COR-L47 (cell line): ENCODE results near the gene PEX1.
A peak's percentile ranks its signal among the peaks of the same experiment; 100 is the strongest.
"Not testable (repeated sequence)": the region's sequence is repeated elsewhere in the genome, so short reads cannot be mapped to it uniquely, and the experiment has no call there.

ENCODE experiments used
- DNase-seq: peaks from one replicate; lab custom pipeline; 2025; lab: John Stamatoyannopoulos, UW

The PEX1 gene

DNA sequence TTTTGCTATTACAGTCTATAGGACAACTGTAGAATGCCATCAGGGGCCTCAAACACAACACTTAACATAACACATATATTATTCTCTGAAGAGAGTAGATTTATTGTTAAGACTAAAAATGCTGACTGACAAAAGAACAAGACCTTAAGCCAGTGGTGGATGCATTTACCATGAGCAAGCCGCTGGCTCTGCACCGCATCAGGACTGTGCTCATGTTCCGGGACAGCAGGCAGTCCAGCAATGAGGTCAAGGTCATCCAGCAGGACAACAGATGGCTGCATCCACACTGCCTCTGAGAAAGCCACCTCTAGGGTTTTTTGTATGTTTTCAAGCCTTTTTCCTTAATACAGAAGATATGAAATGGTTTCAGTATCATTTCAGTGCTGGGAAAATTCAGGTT, 23.8 kb downstream of the PEX1 start:
- no peak for DNase-seq

DNA sequence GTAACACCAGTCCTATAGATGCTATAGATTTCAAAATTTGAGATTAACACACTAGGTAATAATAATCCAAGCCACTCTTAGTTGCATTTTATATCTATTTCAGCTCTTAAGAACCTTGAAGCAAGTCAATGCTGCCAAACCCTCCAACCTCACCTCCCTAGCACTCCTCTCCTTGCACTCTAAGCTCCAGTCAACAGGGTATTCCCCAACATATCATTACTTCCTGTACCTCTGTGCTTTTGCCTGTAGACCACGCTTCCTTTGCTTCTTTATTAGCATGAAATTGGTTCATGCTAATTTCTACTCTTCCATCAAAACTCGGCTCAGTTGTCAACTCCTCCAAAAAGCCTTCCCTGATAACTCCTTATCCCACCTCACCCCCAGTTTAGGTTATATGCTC, 24.6 kb downstream of the PEX1 start:
- no peak for DNase-seq

DNA sequence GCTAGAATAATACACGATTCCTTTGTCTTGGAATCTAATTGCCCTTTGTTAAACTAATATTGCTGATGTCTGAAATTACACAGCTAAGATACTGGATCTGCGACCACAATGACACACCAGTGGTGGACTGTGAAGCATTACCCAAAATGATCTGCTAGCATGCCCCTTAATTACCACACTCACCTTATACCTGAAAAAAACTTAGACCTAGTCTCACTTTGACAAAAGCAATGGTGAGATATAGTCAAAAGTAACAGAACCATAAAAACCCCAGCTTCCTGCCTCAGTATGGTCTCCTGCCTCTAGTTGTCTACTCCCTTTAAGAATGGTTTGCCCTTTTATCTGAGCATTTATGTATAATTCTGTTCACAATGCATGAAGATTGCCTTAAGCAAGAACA, 29.8 kb downstream of the PEX1 start:
- DNase-seq = no peak

DNA sequence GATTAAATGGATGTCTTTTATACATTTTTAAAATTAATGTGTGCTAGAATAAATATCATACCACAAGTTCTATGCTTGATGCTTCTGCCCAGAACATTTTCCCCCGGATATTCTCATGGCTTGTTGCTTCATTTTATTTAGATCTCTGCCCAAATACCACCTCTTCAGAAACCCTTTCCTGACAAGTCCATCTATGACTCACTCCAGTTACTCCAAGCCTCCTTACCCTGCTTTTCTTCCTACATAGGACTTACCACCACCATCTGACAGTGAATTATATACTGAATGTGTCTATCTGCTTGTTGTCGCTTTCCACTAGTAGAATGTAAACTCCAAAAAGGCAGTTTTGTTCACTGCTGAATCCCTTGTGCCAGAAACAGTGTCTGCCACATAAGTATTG, 31.4 kb downstream of the PEX1 start:
- no peak for DNase-seq

DNA sequence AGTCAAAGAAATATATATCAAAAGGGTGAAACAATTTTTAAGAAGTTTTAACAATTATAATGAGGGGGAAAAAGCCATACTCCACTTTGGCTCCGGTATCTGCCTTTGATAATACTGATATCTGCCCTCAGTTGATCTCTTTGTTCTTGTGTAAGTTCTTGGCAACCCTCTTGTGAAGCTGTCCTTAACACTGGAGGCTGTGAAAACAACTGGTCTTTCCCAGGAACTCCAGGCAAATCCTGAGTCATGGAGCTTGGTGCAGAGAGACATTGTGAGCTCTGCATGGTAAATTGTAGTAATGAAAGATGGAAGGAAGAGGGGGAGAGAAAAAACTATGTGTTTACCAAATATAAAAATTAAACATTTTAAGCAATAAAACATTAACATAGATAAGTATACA, 38.7 kb downstream of the PEX1 start:
- DNase-seq = no peak

DNA sequence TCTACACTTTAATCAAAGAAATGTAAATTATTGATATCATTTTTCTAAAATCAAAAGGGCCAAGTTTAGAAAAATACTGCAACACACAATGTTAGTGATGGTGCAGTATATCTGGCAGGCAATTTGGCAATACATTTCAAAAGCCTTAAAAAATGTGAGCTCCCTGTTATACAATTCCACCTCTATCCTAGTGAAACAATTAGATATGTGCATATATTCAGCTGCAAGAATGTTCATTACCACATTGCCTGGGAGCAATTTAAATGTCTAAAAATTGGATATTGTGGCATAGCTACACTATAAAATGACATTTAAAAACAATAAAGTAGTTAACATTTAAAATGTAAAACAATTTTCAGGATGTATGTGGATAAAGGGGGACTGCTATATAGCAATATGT, 40.5 kb downstream of the PEX1 start:
- no peak for DNase-seq

DNA sequence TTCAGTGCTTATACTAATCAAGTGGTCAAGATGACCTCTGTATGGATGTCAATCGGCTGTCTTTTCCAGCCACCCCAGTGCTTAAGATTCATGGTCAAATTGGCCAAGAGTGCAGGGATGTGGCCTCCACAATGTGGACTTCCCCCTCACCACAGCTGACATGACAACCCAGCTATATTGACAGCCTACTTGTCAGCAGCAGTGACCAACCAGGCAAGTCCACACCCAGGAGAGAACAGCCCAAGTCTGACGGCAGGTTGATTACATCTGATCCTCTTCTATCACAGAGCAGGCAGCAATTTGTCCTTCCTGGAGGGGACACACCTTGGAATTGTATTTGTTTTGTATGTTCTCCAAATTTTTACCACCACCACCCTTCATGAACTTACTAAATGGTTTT, 42.3 kb downstream of the PEX1 start:
- no peak for DNase-seq

DNA sequence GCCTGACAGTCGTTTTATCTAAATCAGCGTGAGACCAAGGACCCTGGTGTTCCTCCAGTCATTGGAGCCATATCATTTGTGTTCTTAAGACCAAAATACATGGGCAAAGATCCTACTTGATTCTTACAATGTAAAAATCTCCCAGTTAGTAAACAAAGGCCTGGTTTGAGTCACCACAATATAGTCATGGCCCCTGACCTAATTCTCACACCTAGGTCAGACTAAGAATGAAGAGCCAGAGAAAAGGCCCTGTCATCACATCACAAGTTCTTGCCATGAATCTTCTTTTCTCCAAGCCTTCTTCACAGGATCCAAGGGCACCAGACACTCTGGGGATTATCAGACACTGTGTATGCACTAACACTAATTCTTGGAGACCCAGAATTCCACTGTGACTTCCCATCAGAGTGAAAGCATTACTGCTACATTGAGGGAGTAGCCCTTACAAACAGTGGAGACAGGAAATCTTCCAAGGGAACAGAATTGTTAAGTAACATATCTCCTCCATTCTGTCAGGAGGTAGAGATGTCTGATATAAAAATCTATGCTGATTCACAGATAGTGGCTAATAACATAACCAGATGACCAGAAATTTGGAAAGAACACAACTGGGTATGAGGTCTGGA, 42.9 kb downstream of the PEX1 start:
- DNase-seq = no peak

DNA sequence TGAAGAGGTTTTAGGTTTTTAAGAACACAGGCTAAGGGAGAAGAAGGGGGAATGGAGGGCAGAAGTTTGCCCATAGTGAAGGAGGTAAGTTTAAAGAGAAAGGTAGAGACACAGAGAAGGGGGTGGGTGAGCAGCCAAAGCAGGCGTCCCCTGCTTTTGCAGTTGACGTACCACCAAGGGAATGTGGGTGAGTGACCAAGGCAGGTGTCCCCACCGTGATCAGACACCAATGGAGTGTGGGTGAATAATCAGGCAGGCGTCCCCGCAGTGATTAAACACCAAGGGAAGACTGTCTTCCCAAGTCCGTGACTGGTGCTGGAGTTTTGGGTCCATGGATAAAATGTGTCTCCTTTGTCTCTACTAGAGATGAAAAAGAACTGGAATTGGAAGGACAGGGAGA, 44.1 kb downstream of the PEX1 start:
- DNase-seq = not testable (repeated sequence)

DNA sequence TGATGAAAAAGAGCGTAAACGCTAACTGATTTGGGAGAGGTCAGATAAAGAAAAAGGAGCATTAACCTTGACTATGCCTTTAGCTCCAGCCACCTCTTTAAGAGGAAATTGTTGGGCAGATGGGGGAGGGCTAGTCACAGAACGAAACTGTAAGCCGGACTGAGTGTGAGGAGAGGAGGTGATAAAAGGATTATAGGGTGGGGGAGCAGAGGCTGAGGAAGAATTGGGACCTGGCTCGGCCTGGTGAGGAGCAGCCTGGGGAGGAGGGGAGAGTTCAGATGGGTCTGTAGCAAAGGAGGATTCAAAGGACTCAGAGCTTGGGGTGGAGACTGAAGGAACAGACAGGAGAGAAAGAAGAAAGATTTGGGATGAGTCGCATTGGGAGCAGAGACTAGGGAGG, 44.7 kb downstream of the PEX1 start:
- not testable (repeated sequence) for DNase-seq

DNA sequence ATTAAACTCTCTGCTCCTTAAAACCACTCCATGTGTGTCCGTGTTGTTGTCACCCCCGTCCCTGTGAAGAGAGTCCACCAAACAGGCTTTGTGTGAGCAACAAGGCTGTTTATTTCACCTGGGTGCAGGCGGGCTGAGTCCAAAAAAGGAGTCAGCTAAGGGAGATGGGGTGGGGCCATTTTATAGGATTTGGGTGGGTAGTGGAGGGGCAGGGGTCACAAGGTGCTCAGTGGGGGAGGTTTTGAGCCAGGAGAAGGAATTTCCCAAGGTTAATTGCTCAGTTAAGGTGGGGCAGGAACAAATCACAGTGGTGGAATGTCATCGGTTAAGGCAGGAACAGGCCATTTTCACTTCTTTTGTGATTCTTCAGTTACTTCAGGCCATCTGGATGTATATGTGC, 49.2 kb downstream of the PEX1 start:
- not testable (repeated sequence) for DNase-seq

DNA sequence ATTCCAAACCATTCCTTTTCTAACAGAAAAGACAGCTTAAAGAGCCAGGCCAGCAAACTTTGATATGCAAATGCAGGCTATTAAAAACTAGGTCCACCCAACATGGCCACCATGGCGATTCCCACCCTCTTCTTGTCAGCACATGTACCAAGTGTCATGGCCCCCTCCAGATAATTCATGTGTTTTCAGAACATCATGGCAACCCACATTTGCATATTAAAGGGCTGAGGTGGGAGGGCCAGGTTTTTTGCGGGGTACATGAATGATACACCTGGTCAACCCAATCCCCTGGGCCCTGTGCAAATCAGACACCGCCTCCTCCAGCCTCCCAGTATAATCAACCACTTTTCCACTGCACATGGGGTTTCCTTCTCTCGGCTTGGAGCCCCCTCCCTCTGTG, 49.6 kb downstream of the PEX1 start:
- DNase-seq = no peak

DNA sequence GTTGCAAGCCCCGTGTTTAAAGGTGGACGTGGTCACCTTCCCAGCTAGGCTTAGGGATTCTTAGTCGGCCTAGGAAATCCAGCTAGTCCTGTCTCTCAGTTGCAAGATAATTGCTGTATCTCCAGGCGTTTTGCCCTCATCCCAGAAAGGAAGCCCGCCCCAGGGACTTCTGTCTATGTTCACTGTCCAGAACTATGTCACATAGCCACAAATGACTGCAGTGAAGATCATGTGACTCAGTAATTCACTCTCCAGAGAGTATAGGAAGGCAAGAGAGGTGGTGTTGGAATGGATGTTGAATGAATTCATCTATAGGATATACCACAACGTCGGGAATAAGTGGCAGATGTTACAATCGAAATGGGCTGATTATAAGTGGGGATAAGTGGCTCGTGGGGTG, 50.2 kb downstream of the PEX1 start:
- DNase-seq = no peak

DNA sequence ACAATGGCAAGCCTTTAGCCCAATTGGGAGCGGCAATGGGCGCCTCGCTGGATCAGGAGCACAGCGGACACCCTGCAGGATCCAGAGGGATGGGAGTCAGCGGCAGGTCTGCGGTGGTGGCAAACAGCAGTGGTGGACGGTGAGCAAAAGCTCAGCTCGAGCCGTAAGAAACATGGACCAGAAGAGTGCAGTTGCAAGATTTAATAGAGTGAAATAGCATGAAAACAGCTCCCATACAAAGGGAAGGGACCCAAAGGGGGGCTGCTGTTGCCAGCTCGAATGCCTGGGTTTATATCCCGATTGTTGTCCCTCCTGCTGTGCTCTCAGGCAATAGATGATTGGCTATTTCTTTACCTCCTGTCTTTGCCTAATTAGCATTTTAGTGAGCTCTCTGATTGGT, 50.6 kb downstream of the PEX1 start, which contains the start of gene ERVW-1:
Gene ERVW-1, minus strand, starts transcription at position 266 of the 400 bp plus-strand sequence. CDS start 7,565 bp downstream, outside the sequence.
- DNase-seq = not testable (repeated sequence)

DNA sequence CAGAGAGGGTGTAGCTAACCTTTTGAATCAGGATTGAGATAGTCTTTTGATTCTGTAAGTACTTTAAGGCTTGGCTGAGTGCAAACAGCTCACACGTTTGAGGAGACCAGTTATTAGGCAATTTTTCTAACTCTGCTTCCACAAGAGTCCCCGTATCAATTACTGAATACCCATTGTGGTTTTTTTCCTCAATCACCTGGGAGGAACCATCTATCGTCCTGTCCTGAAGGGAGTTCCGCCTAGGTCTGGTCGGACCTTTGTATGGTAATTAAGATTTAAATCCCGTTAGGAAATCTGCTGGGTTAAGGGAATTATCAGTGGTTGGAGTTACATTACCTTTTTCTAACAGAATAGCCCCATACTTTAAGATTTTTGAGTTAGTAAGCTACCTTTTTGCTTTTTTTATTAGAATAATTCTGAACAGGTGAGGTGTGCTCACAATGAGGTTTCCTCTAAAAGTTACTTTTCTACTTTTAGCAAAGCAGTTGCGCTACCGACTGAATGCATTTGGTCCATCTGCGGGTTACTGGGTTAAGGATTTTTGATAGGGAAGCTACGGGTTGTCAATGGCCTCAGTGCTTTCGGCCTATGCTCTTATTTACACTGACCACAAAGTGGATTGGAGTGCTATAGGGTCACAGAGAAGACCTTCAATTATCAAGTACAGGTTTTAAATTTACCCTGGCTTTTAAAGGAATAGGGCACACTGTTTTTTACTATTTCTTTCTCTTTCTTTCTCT, 52.3 kb downstream of the PEX1 start:
- DNase-seq = not testable (repeated sequence)

DNA sequence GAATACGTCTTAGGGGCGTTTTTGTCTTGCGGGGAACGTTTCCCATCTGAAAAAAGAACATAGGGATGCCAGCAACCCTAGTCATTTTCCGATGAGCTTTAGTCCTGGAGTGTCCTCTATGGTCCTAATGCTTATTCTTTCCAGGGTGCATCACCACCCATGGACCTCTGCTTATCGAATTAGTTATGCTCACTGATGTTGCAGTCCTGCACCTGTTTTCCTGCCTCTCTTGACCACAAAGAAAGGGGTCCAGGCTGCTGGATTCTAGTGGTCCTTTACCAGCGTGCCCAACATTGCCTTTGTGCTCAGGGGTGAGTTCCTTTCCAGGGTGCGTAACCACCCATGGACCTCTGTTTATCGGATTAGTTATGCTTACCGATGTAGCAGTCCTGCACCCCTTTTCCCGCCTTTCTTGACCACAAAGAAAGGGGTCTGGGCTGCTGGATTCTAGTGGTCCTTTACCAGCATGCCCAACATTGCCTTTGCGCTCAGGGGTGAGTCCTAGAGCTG, 53.0 kb downstream of the PEX1 start:
- not testable (repeated sequence) for DNase-seq

DNA sequence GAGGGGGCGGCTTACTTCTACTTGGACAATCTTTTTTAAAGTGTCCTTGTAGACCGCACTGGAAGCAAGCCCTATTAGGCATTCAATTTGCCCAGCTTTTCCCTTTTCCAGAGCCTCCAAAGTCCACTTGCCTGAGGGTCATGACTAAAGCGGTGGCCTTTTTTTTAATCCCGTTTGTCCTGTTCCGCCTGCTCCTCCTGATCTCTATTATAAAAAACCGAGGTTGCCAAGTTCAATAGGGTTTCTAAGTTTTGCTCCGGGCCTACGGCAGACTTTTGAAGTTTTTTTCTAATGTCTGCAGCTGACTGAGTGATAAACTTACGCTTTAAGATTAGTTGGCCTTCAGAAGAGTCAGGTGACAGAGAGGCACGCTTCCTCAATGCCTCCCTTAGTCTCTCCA, 54.3 kb downstream of the PEX1 start:
- DNase-seq = not testable (repeated sequence)

DNA sequence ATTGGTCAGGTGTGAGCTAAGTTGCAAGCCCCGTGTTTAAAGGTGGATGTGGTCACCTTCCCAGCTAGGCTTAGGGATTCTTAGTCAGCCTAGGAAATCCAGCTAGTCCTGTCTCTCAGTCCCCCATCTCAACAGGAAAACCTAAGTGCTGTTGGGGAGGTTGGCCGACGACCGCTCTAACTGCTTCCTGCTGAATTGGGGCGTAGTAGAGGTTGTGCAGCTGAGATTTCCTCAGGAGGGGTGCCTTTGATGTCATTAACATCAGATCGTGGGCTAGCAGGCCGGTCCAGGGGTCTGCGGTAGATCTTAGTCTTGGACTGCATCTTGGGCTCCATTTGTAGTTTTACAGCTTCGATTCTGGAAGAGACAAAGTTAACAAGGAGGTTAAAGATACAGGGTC, 59.7 kb downstream of the PEX1 start:
- DNase-seq = not testable (repeated sequence)

DNA sequence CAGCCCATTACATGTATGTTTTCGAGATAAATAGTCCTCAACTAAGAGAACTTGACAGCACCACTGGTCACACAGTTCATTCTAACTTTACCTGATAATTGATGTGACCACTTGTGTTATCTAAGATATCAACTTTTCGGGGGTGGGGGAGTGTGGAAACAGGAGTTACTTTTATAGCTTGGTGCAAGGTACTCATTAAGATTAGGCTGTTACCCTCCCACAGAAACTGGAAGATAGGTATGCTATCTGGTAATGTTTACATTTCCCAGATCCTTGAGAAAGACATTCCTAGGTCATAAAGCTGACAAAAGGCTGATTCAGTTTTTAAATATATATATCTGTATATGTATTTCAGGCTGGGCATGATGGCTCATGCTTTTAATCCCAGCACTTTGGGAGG, 61.6 kb downstream of the PEX1 start:
- DNase-seq = no peak

DNA sequence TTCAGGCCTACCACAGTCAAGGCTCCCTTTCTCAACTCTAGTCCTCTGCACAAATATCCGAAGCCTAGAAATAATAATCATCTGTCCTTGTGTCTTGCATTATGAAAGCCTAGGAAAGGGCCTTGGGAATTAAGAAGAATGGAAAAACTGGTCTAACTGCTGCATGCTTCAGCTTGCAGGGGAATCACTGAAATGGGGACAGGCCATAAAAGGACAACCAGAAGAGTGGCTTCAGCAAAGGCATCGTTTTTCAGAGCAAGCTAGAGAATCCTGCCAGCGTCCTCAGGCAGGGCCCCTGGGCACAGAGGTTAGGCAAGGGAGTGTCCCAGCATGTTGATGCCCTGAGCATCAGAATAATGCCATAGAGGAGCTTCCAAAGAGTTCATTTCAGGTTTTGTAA, 63.8 kb downstream of the PEX1 start:
- DNase-seq = no peak

DNA sequence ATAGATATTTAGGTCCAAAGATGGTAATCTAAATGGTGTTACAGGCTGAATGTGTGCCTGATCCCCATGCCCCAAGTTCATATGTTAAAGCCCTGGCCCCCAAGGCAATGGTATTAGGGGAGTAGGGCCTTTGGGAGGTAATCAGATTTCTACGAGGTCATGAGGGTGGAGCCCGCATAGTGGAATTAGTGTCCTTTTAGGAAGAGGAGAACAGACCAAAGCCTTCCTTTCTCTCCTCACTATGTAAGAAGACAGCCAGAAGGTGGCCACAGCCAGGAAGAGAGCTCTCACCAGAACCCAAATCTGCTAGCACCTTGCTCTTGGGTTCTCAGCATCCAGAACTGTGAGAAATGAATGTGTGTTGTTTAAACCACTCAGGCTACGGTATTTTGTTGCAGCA, 65.8 kb downstream of the PEX1 start:
- DNase-seq = no peak

DNA sequence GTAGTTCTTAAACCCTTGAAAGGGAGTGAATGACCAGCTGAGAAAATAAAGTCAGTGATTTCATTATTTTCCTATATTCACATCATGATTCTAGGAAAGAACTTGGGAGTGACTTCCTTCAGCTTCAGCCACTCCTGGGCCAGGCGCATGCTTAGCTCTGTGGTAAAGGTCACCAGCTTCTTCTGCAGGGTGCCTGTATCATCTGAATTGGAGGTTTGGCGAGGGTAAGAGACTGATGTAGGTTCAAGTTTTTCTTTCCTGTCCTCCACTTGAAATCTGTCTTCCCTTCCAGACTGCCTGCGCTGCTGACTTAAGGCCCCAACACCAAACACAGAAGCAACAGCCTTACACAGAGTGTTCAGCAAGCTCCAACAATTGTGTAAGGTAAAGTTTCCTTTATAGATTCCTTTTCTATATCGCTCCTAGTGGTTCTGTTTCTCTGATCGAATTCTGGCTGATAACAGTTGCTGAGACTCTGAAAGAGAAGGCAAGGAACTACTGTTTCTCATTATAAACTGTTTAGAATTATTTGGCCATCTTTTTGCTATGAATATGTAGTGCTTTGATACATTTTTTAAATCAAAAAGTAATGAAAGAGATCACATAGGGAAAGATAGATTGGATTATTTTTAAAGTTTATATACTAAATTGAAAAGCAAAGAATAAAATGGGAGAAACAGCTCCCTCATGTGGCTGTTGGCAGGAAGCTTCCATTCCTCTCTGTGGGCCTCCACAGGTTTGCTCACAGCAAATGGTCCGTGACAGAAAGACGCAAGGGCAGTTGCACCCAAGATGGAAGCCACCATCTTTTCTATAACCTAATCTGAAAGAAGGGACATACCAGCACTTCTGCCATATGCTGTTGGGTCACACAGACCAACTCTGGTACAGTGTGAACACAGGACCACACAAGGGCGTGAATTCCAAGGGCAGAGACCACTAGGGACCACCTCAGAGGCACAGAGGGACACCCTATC, 67.0 kb downstream of the PEX1 start:
- peak; percentile 24 for DNase-seq
